Measurements from ENCODE around the gene HLA-DMB.

- TF ChIP-seq EGR1 (IDR thresholded peaks at IDR 0.05) (no peak), TAF1 (IDR thresholded peaks at IDR 0.05; ENCODE audit: low read depth) (no peak), EP300 (IDR thresholded peaks at IDR 0.05; ENCODE audit: borderline replicate concordance) (no peak), REST (IDR thresholded peaks at IDR 0.05; ENCODE audit: low read depth) (no peak), RAD21 (IDR thresholded peaks at IDR 0.05; ENCODE audit: low read depth) (peak; percentile 4; the same call in 1 of the 2 replicates), NFIC (IDR thresholded peaks at IDR 0.05) (no peak), USF1 (IDR thresholded peaks at IDR 0.05) (no peak), YY1 (IDR thresholded peaks at IDR 0.05; ENCODE audit: low read depth) (no peak)
These were observed 14.4 kb upstream of the HLA-DMB start for GRCh38 chr6:32954986-32955802.
